RWPE1 (cell line): Measurements from ENCODE around the gene KRT3.
"Not testable (repeated sequence)": the region's sequence is repeated elsewhere in the genome, so short reads cannot be mapped to it uniquely, and the experiment has no call there.

ENCODE experiments used
- CTCF ChIA-PET: fragments of 350-600 bp; sonication (Branson Sonifier 250); formaldehyde crosslinking; extraction: SDS; loops from one replicate; lab custom pipeline; 2021; lab: Yijun Ruan, JAX
- POLR2A ChIA-PET: fragments of 400-600 bp; formaldehyde crosslinking; extraction: SDS; loops from one replicate; lab custom pipeline; 2020; ENCODE audit warnings: antibody characterized with exemption; ENCODE audit not compliant: low non-redundant PET; lab: Yijun Ruan, JAX
- DNase-seq: peaks from one replicate; pipeline ENCODE4 v3.0.0; 2012; ENCODE audit warnings: low spot score
- H3K27ac ChIP-seq: fragments of 450-650 bp; 2 replicates; pipeline ENCODE4 v1.5.1; 2017
- CTCF ChIP-seq: fragments of 450-650 bp; conservative IDR thresholded peaks from 2 replicates; pipeline ENCODE4 v1.5.1; 2017; ENCODE audit warnings: low read depth, mild to moderate bottlenecking

KRT3 gene

GRCh38 chr12:52752516-52752915 lies 43.4 kb downstream of the KRT3 start:
- ChIA-PET POLR2A (no interaction called here), CTCF (no interaction called here)
- no peak for TF ChIP-seq CTCF
- no peak overlapping the region for H3K27ac ChIP-seq
- DNase-seq = no peak

GRCh38 chr12:52751795-52752194 lies 44.1 kb downstream of the KRT3 start:
- no peak for DNase-seq
- CTCF ChIA-PET = interaction anchor here (0.6 kb wide), 1 partner anchor 141 kb away, joined by 3 read pairs; no protein-coding TSS in a partner anchor
- POLR2A ChIA-PET = no interaction called here
- TF ChIP-seq CTCF = no peak
- no peak overlapping the region for H3K27ac ChIP-seq

GRCh38 chr12:52750532-52750931 lies 45.4 kb downstream of the KRT3 start:
- CTCF ChIA-PET = interaction anchor here (0.5 kb wide), 1 partner anchor 27 kb away, joined by 3 read pairs; the partner anchor contains the start of gene KRT76
- H3K27ac ChIP-seq, DNase-seq, POLR2A ChIA-PET: not testable (repeated sequence)

- no peak for TF ChIP-seq CTCF
- CTCF ChIA-PET = no interaction called here
- DNase-seq = no peak
- no peak overlapping the region for H3K27ac ChIP-seq
- POLR2A ChIA-PET = no interaction called here
Measured at GRCh38 chr12:52749827-52750226, 46.1 kb downstream of the KRT3 start.

GRCh38 chr12:52748578-52748977 lies 47.3 kb downstream of the KRT3 start:
- CTCF ChIA-PET = no interaction called here
- POLR2A ChIA-PET = no interaction called here
- DNase-seq = no peak
- TF ChIP-seq CTCF = no peak
- no peak overlapping the region for H3K27ac ChIP-seq

- no peak for DNase-seq
- TF ChIP-seq CTCF = no peak
- H3K27ac ChIP-seq = no peak overlapping the region
- ChIA-PET POLR2A (no interaction called here), CTCF (no interaction called here)
Measured at GRCh38 chr12:52745554-52745953, 50.4 kb downstream of the KRT3 start.

GRCh38 chr12:52744493-52745156 lies 51.3 kb downstream of the KRT3 start:
- CTCF ChIA-PET = no interaction called here
- no peak for TF ChIP-seq CTCF
- H3K27ac ChIP-seq = no peak overlapping the region
- DNase-seq = no peak
- POLR2A ChIA-PET = no interaction called here
